ENCODE results near the gene BMP8B.
"Not testable (repeated sequence)": the region's sequence is repeated elsewhere in the genome, so short reads cannot be mapped to it uniquely, and the experiment has no call there.

Gene BMP8B

GRCh38 chr1:39788758-39789570 is at the start of gene BMP8B:
BMP8B (minus strand) TSS chr1:39788865; CDS start chr1:39788485, 380 bp downstream.
- DNase-seq (ENCODE audit: low read depth) = peak; percentile 78

GRCh38 chr1:39836595-39837110 is 48.0 kb upstream of the BMP8B start:
- no peak for DNase-seq (ENCODE audit: low read depth)

- no peak for DNase-seq (ENCODE audit: low read depth)
Measured at GRCh38 chr1:39835935-39836594, 47.4 kb upstream of the BMP8B start.

GRCh38 chr1:39835110-39835509 is 46.4 kb upstream of the BMP8B start:
- no peak for DNase-seq (ENCODE audit: low read depth)

- DNase-seq (ENCODE audit: low read depth) = no peak
Measured at GRCh38 chr1:39833621-39834385, 45.1 kb upstream of the BMP8B start.

GRCh38 chr1:39833121-39833520 is 44.5 kb upstream of the BMP8B start:
- no peak for DNase-seq (ENCODE audit: low read depth)

- no peak for DNase-seq (ENCODE audit: low read depth)
Measured at GRCh38 chr1:39832294-39832693, 43.6 kb upstream of the BMP8B start.

GRCh38 chr1:39829791-39830533 is 41.3 kb upstream of the BMP8B start:
- no peak for DNase-seq (ENCODE audit: low read depth)

GRCh38 chr1:39828734-39829133 is 40.1 kb upstream of the BMP8B start:
- DNase-seq (ENCODE audit: low read depth) = no peak

GRCh38 chr1:39828255-39828654 is 39.6 kb upstream of the BMP8B start:
- DNase-seq (ENCODE audit: low read depth) = not testable (repeated sequence)

- no peak for DNase-seq (ENCODE audit: low read depth)
Measured at GRCh38 chr1:39827201-39827600, 38.5 kb upstream of the BMP8B start.

GRCh38 chr1:39826583-39826982 is 37.9 kb upstream of the BMP8B start:
- DNase-seq (ENCODE audit: low read depth) = no peak

GRCh38 chr1:39825432-39825941 is 36.8 kb upstream of the BMP8B start:
- DNase-seq (ENCODE audit: low read depth) = no peak

- not testable (repeated sequence) for DNase-seq (ENCODE audit: low read depth)
Measured at GRCh38 chr1:39823450-39823849, 34.8 kb upstream of the BMP8B start.

- no peak for DNase-seq (ENCODE audit: low read depth)
Measured at GRCh38 chr1:39822146-39822545, 33.5 kb upstream of the BMP8B start.

GRCh38 chr1:39819091-39819812 is 30.6 kb upstream of the BMP8B start:
- DNase-seq (ENCODE audit: low read depth) = no peak

GRCh38 chr1:39818482-39818881 is 29.8 kb upstream of the BMP8B start:
- DNase-seq (ENCODE audit: low read depth) = no peak

- DNase-seq (ENCODE audit: low read depth) = peak; percentile 37
Measured at GRCh38 chr1:39817091-39817932, 28.6 kb upstream of the BMP8B start.

GRCh38 chr1:39816415-39817090 is 27.9 kb upstream of the BMP8B start:
- peak; percentile 54 for DNase-seq (ENCODE audit: low read depth)

All from CMK (cell line).